ENCODE data around the gene MYL6B.
A peak's percentile ranks its signal among the peaks of the same experiment; 100 is the strongest.
"Not testable (repeated sequence)": the region's sequence is repeated elsewhere in the genome, so short reads cannot be mapped to it uniquely, and the experiment has no call there.

Gene MYL6B

DNA sequence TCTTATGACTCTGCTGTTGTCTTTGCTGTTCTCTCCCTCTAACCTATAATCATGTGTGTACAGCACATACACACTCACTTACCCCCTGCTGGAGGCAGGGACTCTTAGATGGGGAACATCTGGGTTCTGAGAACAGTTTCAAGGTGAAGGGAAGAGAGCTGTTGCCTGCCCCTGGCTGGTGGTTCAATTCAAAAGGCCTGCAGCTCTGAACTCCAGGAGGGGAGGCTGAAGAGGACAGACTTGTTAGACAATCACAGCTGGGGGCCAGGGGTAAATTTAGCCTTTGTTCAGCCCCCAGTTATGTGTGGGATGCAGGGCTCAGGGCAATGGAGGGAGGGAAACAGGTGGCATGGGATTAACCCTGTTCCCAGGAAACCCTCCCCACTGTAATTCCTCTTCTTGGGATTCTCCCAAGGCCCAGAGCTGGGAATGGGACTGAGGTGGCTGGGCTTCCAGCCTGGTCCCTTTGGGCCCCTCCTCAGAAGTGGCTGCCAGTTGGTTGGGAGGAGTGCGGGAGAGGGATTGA, 1.9 kb downstream of the MYL6B start:
- DNase-seq = no peak

DNA sequence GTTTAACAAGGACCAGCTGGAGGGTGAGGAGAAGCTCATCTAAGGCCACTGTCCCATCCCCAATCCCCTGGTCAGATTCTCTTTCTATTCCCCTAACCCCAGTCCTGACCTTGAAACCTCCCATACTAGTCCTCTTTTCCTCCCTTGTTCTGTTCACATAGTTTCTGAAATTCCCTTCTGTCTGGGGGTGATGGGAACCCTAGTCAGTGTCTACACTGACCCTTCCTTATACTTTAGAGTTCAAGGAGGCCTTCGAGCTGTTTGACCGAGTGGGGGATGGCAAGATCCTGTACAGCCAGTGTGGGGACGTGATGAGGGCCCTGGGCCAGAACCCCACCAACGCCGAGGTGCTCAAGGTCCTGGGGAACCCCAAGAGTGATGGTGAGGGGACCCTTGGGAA, 2.4 kb downstream of the MYL6B start:
- DNase-seq = no peak

DNA sequence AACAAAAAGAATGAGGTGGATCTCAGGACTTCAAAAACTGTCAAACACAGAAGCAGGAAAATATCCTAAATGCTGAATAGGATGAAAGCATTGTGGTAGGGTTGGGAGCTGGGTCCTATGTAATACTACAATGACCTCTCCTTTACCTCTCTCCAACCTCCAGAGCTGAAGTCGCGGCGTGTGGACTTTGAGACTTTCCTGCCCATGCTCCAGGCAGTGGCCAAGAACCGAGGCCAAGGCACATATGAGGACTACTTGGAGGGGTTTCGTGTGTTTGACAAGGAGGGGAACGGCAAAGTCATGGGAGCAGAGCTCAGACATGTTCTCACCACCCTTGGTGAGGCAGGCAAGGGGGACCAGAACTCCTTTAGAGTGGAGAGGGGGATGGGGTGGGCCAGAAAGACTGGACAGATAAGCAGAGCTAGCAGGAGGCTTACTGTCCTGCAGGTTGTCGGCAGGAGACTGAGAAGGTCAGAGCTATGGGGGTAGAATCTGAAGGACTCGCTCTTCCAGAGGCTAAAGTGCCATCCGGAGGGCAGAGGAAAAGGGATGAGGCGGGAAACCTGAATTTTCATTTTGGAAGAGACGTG, 3.0 kb downstream of the MYL6B start:
- DNase-seq = no peak

DNA sequence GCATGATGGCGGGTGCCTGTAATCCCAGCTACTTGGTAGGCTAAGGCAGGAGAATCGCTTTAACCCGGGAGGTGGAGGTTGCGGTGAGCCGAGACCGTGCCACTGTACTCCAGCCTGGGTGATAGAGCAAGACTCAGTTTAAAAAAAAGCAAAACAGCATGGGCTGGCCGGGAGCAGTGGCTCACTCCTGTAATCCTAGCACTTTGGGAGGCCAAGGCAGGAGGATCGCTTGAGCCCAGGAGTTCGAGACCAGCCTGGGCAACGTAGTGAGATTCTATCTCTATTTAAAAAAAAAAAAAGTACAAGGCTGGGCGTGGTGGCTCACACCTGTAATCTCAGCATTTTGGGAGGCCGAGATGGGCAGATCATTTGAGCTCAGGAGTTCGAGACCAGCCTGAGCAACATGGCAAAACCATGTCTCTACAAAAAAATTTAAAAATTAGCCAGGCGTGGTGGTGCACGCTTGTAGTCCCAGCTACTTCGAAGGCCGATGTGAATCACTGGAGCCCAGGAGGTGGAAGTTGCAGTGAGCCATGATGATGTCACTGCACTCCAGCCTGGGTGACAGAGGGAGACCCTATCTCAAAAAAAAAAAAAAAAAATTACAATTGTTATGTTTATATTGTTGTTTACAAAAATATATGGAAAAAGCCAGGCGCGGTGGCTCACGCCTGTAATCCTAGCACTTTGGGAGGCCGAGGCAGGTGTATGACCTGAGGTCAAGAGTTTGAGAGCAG, 4.2 kb downstream of the MYL6B start:
- DNase-seq = not testable (repeated sequence)

- peak; percentile 84 for DNase-seq
Observed at GRCh38 chr12:56157201-56158028, 5.0 kb downstream of the MYL6B start.

GRCh38 chr12:56158029-56158925, 5.9 kb downstream of the MYL6B start, which contains the start of gene MYL6:
Gene MYL6, plus strand, starts transcription at chr12:56158359. Its CDS starts 43 bp downstream, at chr12:56158402.
- DNase-seq = peak; percentile 91

- peak; percentile 44 for DNase-seq
Observed at GRCh38 chr12:56158926-56159461, 6.6 kb downstream of the MYL6B start.

- DNase-seq = no peak
Observed at GRCh38 chr12:56159482-56160192, 7.2 kb downstream of the MYL6B start.

DNA sequence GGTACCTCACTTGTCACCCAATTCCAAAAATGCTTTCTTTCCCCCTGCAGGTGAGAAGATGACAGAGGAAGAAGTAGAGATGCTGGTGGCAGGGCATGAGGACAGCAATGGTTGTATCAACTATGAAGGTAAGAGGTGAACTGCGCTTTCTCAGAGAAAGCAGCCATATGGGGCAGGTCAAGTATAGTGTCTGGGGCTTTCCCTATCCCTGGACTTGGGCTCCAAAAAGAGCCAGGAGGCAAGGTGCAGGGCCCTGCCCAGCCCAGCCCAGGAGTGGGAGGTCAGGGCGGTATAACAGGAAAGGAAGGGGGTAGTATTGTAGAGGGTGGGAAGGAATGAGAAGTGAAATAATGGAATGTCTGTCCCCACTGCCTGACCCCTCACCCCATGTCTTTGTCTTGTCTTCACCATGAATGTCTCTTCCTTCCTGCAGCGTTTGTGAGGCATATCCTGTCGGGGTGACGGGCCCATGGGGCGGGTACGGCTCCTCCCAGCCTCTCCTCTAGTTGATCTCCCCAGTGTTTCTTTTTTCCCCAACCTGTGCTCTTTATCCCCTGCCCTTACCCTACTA, 7.9 kb downstream of the MYL6B start:
- no peak for DNase-seq

GRCh38 chr12:56160894-56161689, 8.7 kb downstream of the MYL6B start:
- no peak for DNase-seq

- DNase-seq = no peak
Observed at GRCh38 chr12:56161690-56162351, 9.4 kb downstream of the MYL6B start.

DNA sequence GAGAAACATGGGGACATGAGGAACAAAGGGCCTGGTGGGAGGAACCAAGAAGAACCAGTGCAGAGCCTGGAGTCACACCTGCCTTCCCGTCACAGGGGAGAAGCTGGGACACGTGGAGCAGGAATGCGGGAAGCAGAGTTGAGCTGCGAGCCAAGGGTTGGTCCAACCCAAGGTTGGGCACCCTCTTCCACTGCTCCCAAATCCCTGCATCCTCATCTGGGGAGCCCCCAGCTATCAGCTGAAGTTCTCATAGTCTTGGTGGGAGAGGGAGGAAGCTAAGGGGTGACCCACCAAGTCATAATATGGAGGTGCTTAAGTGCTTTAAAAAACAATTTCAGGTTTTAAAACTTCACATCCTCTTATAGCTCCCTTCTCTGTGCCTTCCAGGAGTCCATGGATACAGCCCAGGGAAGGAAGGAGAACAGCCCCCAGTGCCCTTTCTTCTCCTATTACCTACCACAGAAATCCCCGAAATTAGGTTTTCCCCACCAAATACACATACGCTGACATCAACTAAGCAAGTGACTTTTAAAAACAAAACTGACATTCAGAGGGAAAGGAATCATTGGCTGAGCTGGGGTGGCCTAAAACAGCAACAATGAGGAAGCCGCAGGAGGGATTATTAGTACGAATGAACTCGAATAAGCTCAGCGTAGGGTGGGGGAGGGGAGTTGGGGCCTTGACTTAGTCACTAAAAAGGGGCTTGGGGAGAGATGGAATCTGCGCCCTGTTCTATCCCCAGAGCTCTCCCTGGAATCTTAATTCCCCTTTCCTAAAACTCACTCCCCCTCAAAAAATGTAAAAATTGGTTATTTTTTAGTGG, 10.3 kb downstream of the MYL6B start:
- no peak for DNase-seq

DNA sequence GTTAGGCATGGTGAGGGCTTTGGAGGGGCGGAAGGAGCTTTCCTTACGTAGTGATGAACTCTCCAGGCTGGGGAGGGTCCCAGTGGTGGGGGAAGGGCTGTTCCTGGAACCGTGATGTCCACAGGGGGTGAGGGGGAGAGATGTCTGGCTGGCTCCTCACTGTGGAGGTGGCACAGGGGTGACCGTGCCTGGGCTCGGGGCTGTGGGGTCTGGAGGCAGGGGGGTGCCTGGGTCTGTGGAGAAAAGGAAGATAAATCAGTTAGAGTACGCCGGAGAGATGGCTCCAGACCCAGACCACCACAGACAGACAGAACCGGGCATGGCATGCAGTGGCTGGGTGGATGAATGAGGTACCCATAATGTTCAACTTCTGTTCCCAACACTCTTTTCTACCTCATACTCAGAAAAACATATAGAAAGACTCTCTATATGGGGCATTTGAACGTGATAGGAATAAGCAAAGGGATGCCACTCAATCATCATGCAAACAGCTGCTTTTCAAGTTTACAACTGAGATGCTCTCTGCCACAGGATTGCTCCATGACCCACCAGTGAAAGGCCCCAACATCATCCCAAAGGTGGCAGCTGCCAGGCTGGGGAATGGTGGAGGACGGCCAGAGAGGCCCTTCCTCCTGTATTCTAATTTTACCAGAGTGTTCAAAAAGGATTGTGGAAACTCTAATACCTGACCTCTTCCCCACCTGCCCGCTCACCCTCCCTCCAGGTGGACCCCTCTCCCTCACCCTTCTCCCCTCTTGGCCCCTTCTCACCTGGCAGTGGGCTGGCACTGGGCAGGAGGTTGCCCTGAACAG, 11.4 kb downstream of the MYL6B start:
- no peak for DNase-seq

- DNase-seq = no peak
Observed at GRCh38 chr12:56164345-56164729, 11.9 kb downstream of the MYL6B start.

DNA sequence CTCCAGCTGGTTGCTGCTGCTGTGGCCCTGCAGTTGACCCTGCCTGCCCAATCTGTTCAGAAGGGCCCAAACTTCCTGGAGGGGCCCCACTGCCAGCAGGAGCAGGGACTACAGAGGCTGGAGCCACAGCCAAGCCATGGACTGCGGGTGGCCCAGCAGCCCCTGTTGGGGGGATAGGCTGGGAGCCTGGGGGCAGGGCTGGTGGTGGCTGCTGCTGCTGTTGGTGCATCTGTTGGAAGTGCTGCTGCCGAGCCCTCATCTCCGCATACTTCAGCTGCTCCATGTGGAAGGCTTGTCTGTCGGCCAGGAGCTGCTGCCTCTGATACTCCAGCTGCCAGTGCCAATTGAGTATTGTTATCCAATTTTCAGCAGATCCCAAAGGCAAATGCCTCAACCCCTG, 13.0 kb downstream of the MYL6B start:
- no peak for DNase-seq

DNA sequence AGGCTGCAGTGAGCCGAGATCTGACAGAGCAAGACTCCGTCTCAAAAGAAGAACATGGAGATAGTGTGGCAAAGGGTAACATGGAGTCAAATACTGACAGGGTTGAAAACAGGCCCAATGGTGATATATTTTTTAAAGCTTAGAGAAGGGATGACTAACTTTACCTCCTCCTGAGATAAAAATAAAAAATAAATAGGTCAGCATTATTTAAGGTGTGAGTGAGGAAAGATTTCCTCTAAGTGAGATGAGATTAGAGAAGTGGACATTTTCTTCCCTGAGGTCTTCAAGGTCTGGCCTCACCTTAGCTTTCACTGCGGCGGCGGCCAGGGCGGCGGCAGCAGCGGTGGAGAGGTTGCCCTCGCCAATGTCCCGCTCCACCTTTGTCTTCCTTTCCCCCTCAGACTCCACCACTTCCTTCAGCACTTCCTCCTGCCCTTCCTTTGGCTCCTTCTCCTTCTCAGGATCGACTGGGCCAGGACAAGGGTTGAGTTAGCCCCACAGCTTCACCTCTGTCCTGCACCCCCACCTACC, 16.9 kb downstream of the MYL6B start:
- no peak for DNase-seq

GRCh38 chr12:56172839-56173238, 20.5 kb downstream of the MYL6B start:
- DNase-seq = no peak

DNA sequence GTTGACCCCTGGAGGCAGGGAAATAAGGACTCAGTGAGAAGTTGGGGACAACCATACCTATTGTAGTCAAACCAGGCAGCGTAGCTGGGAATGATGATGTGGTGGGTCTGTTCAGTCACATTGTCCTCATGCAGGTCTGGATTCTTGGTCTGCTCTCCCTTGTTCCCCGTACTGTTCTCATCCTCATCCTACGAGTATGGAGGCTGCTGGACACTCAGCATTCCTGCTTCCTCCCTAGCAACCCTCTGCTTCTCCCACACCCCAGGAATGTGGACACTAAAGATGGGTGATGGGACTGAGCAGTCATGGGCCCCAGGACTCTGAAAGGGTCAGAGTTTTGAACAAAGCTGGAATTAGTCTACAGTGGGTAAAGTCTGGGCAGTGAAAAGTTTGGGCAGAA, 26.0 kb downstream of the MYL6B start:
- DNase-seq = no peak

Data from NCI-H1105 treated with DMSO at 0.1 percent for 48 hours (cell line).